ENCODE data around the gene TRPV2.
"Not testable (repeated sequence)": the region's sequence is repeated elsewhere in the genome, so short reads cannot be mapped to it uniquely, and the experiment has no call there.

TRPV2 gene

DNA sequence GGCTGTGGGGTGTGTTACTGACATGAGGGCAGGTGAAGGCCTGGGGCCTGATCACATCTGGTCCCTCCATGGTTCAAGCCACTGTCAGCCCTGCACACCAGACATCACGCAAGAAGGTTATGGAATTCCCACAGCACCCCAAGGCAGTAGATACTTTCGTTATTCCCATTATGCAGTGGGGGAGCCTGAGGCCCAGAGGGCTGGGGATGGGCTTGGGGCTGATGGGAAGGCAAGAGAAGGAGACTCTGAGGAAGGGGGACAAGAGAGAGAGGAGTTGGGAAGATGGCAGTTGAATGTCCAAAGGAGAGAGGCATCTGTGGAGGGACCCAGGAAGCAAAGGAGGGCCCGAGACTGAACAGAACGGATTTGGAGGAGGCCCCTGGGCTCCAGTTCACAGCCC, 34.7 kb downstream of the TRPV2 start:
- TF ChIP-seq GLIS3 (CRISPR knock-in tag; IDR thresholded peaks at IDR 0.05), result no peak
- no peak for TF ChIP-seq ESRRG (CRISPR knock-in tag; IDR thresholded peaks at IDR 0.05)
- TF ChIP-seq, protein P1, sequence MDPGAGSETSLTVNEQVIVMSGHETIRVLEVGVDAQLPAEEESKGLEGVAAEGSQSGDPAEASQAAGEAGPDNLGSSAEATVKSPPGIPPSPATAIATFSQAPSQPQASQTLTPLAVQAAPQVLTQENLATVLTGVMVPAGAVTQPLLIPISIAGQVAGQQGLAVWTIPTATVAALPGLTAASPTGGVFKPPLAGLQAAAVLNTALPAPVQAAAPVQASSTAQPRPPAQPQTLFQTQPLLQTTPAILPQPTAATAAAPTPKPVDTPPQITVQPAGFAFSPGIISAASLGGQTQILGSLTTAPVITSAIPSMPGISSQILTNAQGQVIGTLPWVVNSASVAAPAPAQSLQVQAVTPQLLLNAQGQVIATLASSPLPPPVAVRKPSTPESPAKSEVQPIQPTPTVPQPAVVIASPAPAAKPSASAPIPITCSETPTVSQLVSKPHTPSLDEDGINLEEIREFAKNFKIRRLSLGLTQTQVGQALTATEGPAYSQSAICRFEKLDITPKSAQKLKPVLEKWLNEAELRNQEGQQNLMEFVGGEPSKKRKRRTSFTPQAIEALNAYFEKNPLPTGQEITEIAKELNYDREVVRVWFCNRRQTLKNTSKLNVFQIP (CRISPR knock-in tag; IDR thresholded peaks at IDR 0.05; ENCODE audit: borderline replicate concordance, low read depth), result no peak
- TF ChIP-seq ARNTL (CRISPR knock-in tag; IDR thresholded peaks at IDR 0.05; ENCODE audit: borderline replicate concordance, low read depth), result no peak
- TF ChIP-seq ZNF8 (CRISPR knock-in tag; IDR thresholded peaks at IDR 0.05), result no peak
- TF ChIP-seq ISL1 (CRISPR knock-in tag; IDR thresholded peaks at IDR 0.05), result no peak
- no peak for TF ChIP-seq CSDC2 (CRISPR knock-in tag; IDR thresholded peaks at IDR 0.05)
- no peak for TF ChIP-seq BACH2 (CRISPR knock-in tag; IDR thresholded peaks at IDR 0.05; ENCODE audit: borderline replicate concordance)
- TF ChIP-seq, protein P2, sequence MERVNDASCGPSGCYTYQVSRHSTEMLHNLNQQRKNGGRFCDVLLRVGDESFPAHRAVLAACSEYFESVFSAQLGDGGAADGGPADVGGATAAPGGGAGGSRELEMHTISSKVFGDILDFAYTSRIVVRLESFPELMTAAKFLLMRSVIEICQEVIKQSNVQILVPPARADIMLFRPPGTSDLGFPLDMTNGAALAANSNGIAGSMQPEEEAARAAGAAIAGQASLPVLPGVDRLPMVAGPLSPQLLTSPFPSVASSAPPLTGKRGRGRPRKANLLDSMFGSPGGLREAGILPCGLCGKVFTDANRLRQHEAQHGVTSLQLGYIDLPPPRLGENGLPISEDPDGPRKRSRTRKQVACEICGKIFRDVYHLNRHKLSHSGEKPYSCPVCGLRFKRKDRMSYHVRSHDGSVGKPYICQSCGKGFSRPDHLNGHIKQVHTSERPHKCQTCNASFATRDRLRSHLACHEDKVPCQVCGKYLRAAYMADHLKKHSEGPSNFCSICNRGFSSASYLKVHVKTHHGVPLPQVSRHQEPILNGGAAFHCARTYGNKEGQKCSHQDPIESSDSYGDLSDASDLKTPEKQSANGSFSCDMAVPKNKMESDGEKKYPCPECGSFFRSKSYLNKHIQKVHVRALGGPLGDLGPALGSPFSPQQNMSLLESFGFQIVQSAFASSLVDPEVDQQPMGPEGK (CRISPR knock-in tag; IDR thresholded peaks at IDR 0.05; ENCODE audit: borderline replicate concordance), result no peak
- TF ChIP-seq PPARA (CRISPR knock-in tag; IDR thresholded peaks at IDR 0.05; ENCODE audit: borderline replicate concordance), result no peak
- no peak for TF ChIP-seq RARB (CRISPR knock-in tag; IDR thresholded peaks at IDR 0.05)
- no peak for TF ChIP-seq SNAI2 (CRISPR knock-in tag; IDR thresholded peaks at IDR 0.05)
- TF ChIP-seq TCF4 (CRISPR knock-in tag; IDR thresholded peaks at IDR 0.05; ENCODE audit: borderline replicate concordance), result no peak
- no peak for TF ChIP-seq ZFP30 (CRISPR knock-in tag; IDR thresholded peaks at IDR 0.05)
- no peak for TF ChIP-seq OSR1 (CRISPR knock-in tag; IDR thresholded peaks at IDR 0.05)
- TF ChIP-seq, protein P3, sequence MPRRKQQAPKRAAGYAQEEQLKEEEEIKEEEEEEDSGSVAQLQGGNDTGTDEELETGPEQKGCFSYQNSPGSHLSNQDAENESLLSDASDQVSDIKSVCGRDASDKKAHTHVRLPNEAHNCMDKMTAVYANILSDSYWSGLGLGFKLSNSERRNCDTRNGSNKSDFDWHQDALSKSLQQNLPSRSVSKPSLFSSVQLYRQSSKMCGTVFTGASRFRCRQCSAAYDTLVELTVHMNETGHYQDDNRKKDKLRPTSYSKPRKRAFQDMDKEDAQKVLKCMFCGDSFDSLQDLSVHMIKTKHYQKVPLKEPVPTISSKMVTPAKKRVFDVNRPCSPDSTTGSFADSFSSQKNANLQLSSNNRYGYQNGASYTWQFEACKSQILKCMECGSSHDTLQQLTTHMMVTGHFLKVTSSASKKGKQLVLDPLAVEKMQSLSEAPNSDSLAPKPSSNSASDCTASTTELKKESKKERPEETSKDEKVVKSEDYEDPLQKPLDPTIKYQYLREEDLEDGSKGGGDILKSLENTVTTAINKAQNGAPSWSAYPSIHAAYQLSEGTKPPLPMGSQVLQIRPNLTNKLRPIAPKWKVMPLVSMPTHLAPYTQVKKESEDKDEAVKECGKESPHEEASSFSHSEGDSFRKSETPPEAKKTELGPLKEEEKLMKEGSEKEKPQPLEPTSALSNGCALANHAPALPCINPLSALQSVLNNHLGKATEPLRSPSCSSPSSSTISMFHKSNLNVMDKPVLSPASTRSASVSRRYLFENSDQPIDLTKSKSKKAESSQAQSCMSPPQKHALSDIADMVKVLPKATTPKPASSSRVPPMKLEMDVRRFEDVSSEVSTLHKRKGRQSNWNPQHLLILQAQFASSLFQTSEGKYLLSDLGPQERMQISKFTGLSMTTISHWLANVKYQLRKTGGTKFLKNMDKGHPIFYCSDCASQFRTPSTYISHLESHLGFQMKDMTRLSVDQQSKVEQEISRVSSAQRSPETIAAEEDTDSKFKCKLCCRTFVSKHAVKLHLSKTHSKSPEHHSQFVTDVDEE (CRISPR knock-in tag; IDR thresholded peaks at IDR 0.05), result no peak
- no peak for TF ChIP-seq TOX (CRISPR knock-in tag; IDR thresholded peaks at IDR 0.05; ENCODE audit: borderline replicate concordance)
- TF ChIP-seq, protein P4, sequence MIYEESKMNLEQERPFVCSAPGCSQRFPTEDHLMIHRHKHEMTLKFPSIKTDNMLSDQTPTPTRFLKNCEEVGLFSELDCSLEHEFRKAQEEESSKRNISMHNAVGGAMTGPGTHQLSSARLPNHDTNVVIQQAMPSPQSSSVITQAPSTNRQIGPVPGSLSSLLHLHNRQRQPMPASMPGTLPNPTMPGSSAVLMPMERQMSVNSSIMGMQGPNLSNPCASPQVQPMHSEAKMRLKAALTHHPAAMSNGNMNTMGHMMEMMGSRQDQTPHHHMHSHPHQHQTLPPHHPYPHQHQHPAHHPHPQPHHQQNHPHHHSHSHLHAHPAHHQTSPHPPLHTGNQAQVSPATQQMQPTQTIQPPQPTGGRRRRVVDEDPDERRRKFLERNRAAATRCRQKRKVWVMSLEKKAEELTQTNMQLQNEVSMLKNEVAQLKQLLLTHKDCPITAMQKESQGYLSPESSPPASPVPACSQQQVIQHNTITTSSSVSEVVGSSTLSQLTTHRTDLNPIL (CRISPR knock-in tag; IDR thresholded peaks at IDR 0.05; ENCODE audit: low read depth), result no peak
- ATAC-seq, result no peak

DNA sequence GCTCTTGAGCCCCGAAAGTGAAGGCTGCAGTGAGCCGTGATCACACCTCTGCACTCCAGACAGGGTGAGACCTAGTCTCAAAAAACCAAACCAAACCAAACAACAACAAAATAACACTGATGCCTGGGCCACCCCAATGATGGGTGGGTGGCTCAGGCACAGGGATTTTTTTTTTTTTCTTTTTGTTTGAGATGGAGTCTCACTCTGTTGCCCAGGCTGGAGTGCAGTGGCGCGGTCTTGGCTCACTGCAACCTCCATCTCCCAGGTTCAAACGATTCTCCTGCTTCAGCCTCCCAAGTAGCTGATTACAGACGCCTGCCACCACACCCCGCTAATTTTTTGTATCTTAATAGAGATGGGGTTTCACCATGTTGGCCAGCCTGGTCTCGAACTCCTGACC, 36.9 kb downstream of the TRPV2 start:
- not testable (repeated sequence) for ATAC-seq

DNA sequence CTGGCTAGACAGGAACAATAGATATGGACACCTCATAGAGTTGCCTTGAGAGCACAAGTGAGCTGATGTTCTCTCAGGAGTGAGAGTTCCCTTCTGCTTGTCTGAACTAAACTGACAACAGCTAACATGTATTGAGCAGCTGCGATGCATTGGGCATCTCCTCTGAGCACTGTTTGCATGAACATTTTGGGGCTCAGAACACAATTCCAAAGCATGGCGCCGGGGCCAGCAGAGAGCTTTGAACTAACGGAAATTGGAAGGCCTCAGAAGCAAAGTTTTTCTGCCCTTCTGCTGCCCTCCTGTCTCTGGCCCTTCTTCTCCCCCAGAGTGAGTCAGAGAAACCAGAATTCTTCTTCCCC, 38.1 kb downstream of the TRPV2 start:
- no peak for ATAC-seq
- TF ChIP-seq TOX (CRISPR knock-in tag; IDR thresholded peaks at IDR 0.05; ENCODE audit: borderline replicate concordance) (no peak), ARNTL (CRISPR knock-in tag; IDR thresholded peaks at IDR 0.05; ENCODE audit: borderline replicate concordance, low read depth) (no peak), ZNF8 (CRISPR knock-in tag; IDR thresholded peaks at IDR 0.05) (no peak), CSDC2 (CRISPR knock-in tag; IDR thresholded peaks at IDR 0.05) (no peak), GLIS3 (CRISPR knock-in tag; IDR thresholded peaks at IDR 0.05) (no peak), TCF4 (CRISPR knock-in tag; IDR thresholded peaks at IDR 0.05; ENCODE audit: borderline replicate concordance) (no peak), ZNF565 (CRISPR knock-in tag; conservative IDR thresholded peaks at IDR 0.05; ENCODE audit: low read depth) (no peak), ISL1 (CRISPR knock-in tag; IDR thresholded peaks at IDR 0.05) (no peak), ZFP3 (CRISPR knock-in tag; IDR thresholded peaks at IDR 0.05) (no peak), ESRRG (CRISPR knock-in tag; IDR thresholded peaks at IDR 0.05) (no peak), ZFP30 (CRISPR knock-in tag; IDR thresholded peaks at IDR 0.05) (no peak), ZNF70 (CRISPR knock-in tag; IDR thresholded peaks at IDR 0.05) (no peak)
- TF ChIP-seq, protein P1 (CRISPR knock-in tag; IDR thresholded peaks at IDR 0.05; ENCODE audit: borderline replicate concordance, low read depth), result no peak
- TF ChIP-seq, protein P5, sequence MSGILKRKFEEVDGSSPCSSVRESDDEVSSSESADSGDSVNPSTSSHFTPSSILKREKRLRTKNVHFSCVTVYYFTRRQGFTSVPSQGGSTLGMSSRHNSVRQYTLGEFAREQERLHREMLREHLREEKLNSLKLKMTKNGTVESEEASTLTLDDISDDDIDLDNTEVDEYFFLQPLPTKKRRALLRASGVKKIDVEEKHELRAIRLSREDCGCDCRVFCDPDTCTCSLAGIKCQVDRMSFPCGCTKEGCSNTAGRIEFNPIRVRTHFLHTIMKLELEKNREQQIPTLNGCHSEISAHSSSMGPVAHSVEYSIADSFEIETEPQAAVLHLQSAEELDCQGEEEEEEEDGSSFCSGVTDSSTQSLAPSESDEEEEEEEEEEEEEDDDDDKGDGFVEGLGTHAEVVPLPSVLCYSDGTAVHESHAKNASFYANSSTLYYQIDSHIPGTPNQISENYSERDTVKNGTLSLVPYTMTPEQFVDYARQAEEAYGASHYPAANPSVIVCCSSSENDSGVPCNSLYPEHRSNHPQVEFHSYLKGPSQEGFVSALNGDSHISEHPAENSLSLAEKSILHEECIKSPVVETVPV (CRISPR knock-in tag; IDR thresholded peaks at IDR 0.05), result no peak
- TF ChIP-seq, protein P3 (CRISPR knock-in tag; IDR thresholded peaks at IDR 0.05), result no peak
- TF ChIP-seq, protein P2 (CRISPR knock-in tag; IDR thresholded peaks at IDR 0.05; ENCODE audit: borderline replicate concordance), result no peak
